ENCODE results near the gene XPC. TPM values are rescaled to one million over a fixed set of nuclear protein-coding genes. Genes with fewer than 3 reads are reported as not detected.
"Not testable (repeated sequence)": the region's sequence is repeated elsewhere in the genome, so short reads cannot be mapped to it uniquely, and the experiment has no call there.

XPC gene
- polyA plus RNA-seq, 1 of the 3 experiments (the other 2 are of a cell fraction) = 50.0 TPM

- no peak overlapping the region for H3K27ac ChIP-seq (ENCODE audit: low read depth in 2 of 2, low read length in 1 of 2)
- no peak overlapping the region for H2AFZ ChIP-seq (ENCODE audit: low read depth)
- no peak for TF ChIP-seq RCOR1 (IDR thresholded peaks at IDR 0.05; ENCODE audit: low read length)
- no peak for TF ChIP-seq MXI1 (IDR thresholded peaks at IDR 0.05; ENCODE audit: low read depth, low read length)
- no peak for TF ChIP-seq GABPA (IDR thresholded peaks at IDR 0.05; ENCODE audit: low read depth)
- TF ChIP-seq TCF12 (IDR thresholded peaks at IDR 0.05) = no peak
- no peak for TF ChIP-seq PBX3 (IDR thresholded peaks at IDR 0.05)
- TF ChIP-seq EP300 (IDR thresholded peaks at IDR 0.05; ENCODE audit: borderline replicate concordance in 1 of 2, low read depth in 1 of 2, low read length in 1 of 2) = no peak
- no peak for TF ChIP-seq SIN3A (IDR thresholded peaks at IDR 0.05; ENCODE audit: borderline replicate concordance, low read depth, low read length)
- TF ChIP-seq EZH2phosphoT487 (IDR thresholded peaks at IDR 0.05; ENCODE audit: borderline replicate concordance, low read depth) = no peak
- no peak for TF ChIP-seq CTCF (IDR thresholded peaks at IDR 0.05)
- no peak for TF ChIP-seq ZBTB33 (IDR thresholded peaks at IDR 0.05; ENCODE audit: borderline replicate concordance, low read depth)
- TF ChIP-seq TAF1 (IDR thresholded peaks at IDR 0.05; ENCODE audit: borderline replicate concordance, low read depth, low read length) = no peak
- no peak for TF ChIP-seq USF2 (IDR thresholded peaks at IDR 0.05; ENCODE audit: borderline replicate concordance, low read depth, low read length)
- TF ChIP-seq FOXM1 (IDR thresholded peaks at IDR 0.05; ENCODE audit: low read depth) = no peak
- TF ChIP-seq FOSL2 (IDR thresholded peaks at IDR 0.05; ENCODE audit: borderline replicate concordance, low read depth) = no peak
- no peak for TF ChIP-seq SMC3 (IDR thresholded peaks at IDR 0.05; ENCODE audit: low read depth, low read length)
- no peak for TF ChIP-seq POLR2AphosphoS5 (IDR thresholded peaks at IDR 0.05; ENCODE audit: low read depth, low read length)
- TF ChIP-seq FOXJ3 (CRISPR knock-in tag; IDR thresholded peaks at IDR 0.05) = no peak
- no peak for TF ChIP-seq TEAD4 (IDR thresholded peaks at IDR 0.05; ENCODE audit: borderline replicate concordance, insufficient read depth)
- no peak for TF ChIP-seq ELF1 (IDR thresholded peaks at IDR 0.05)
- no peaks in the 10 kb centered on the region for H3K79me2 ChIP-seq (ENCODE audit: insufficient read depth)
- WGBS (ENCODE audit: low lambda C conversion rate) = 82% methylated on average over 4 of the region's 4 CpGs
- peaks cover 24 to 47% of the 10 kb centered on the region in 2 experiments for H3K36me3 ChIP-seq (replicated peaks in 1 of 2; ENCODE audit: control insufficient read depth in 1 of 2, insufficient read depth in 2 of 2, low read length in 1 of 2)
- no peaks in the 10 kb centered on the region for H3K4me1 ChIP-seq (ENCODE audit: control insufficient read depth in 1 of 2, insufficient read depth in 2 of 2, low read depth in 1 of 2, low read length in 1 of 2)
- no peak for DNase-seq
- POLR2A ChIA-PET = no interaction called here
- H3K4me3 ChIP-seq (ENCODE audit: low read depth in 2 of 2, low read length in 1 of 2) = no peak overlapping the region
- no peaks in the 10 kb centered on the region for H4K20me1 ChIP-seq (ENCODE audit: insufficient read depth)
- H3K9ac ChIP-seq = no peak overlapping the region
- H3K9me2 ChIP-seq = no peaks in the 10 kb centered on the region
- no peaks in the 10 kb centered on the region for H3F3A ChIP-seq (replicated peaks; ENCODE audit: insufficient read depth)
- no peaks in the 10 kb centered on the region for H3K27me3 ChIP-seq (ENCODE audit: insufficient read depth)
- H3K4me2 ChIP-seq = no peak overlapping the region
- H3K9me3 ChIP-seq = no peaks in the 10 kb centered on the region
- CTCF ChIA-PET = interaction anchor here (3.1 kb wide), 1 partner anchor 214 kb away, joined by 13 read pairs; no protein-coding TSS in a partner anchor
Measured at GRCh38 chr3:14110699-14111098, 67.7 kb downstream of the XPC start.

- H3K4me3 ChIP-seq (ENCODE audit: low read depth in 2 of 2, low read length in 1 of 2); H3F3A ChIP-seq (replicated peaks; ENCODE audit: insufficient read depth); H2AFZ ChIP-seq (ENCODE audit: low read depth); H3K9me3 ChIP-seq; POLR2A ChIA-PET; H4K20me1 ChIP-seq (ENCODE audit: insufficient read depth); H3K4me1 ChIP-seq (ENCODE audit: control insufficient read depth in 1 of 2, insufficient read depth in 2 of 2, low read depth in 1 of 2, low read length in 1 of 2); H3K27ac ChIP-seq (ENCODE audit: low read depth in 2 of 2, low read length in 1 of 2); H3K9ac ChIP-seq; H3K9me2 ChIP-seq; DNase-seq; H3K79me2 ChIP-seq (ENCODE audit: insufficient read depth); H3K27me3 ChIP-seq (ENCODE audit: insufficient read depth); H3K4me2 ChIP-seq: not testable (repeated sequence)
- H3K36me3 ChIP-seq (replicated peaks in 1 of 2; ENCODE audit: control insufficient read depth in 1 of 2, insufficient read depth in 2 of 2, low read length in 1 of 2) = peaks cover 18 to 38% of the 10 kb centered on the region in 2 experiments
- CTCF ChIA-PET = interaction anchor here (3.1 kb wide), 1 partner anchor 213 kb away, joined by 13 read pairs; no protein-coding TSS in a partner anchor
- WGBS (ENCODE audit: low lambda C conversion rate) = 95% methylated on average over 5 of the region's 5 CpGs
Measured at GRCh38 chr3:14109821-14110220, 68.6 kb downstream of the XPC start.

All from SK-N-SH (cell line).